ENCODE results near the gene GREM2. TPM values are rescaled to one million over a fixed set of nuclear protein-coding genes. Genes with fewer than 3 reads are reported as not detected.

GREM2 gene
- total RNA-seq, 1 experiment from 2014 or later, result not detected

- H3K4me1 ChIP-seq (ENCODE audit: control insufficient read depth, insufficient read depth, low read length), result no peaks in the 10 kb centered on the region
- no peaks in the 10 kb centered on the region for H3K9me3 ChIP-seq (ENCODE audit: control insufficient read depth, insufficient read depth, low read depth, low read length)
- no peak overlapping the region for H3K27ac ChIP-seq (ENCODE audit: low read length)
- BruUV-seq (replicated peaks), result no TSS peak
- in situ Hi-C loops (cut with HindIII; ENCODE audit: low pct_unique_long_range_greater_than_20kb, low sequenced_read_pairs) (no loop called here), intact Hi-C loops (cut with micrococcal nuclease; ENCODE audit: unreplicated experiment) (no loop called here)
- ChIA-PET CTCF (interaction anchor here (0.6 kb wide), 1 partner anchor 28 kb away, joined by 3 read pairs; no protein-coding TSS in a partner anchor), POLR2A (no interaction called here)
- TF ChIP-seq POLR2AphosphoS5 (IDR thresholded peaks at IDR 0.05; ENCODE audit: low read depth, low read length), result no peak
- TF ChIP-seq SIN3A (IDR thresholded peaks at IDR 0.05; ENCODE audit: borderline replicate concordance, insufficient read depth, low read depth, low read length), result no peak
- TF ChIP-seq, protein P1, sequence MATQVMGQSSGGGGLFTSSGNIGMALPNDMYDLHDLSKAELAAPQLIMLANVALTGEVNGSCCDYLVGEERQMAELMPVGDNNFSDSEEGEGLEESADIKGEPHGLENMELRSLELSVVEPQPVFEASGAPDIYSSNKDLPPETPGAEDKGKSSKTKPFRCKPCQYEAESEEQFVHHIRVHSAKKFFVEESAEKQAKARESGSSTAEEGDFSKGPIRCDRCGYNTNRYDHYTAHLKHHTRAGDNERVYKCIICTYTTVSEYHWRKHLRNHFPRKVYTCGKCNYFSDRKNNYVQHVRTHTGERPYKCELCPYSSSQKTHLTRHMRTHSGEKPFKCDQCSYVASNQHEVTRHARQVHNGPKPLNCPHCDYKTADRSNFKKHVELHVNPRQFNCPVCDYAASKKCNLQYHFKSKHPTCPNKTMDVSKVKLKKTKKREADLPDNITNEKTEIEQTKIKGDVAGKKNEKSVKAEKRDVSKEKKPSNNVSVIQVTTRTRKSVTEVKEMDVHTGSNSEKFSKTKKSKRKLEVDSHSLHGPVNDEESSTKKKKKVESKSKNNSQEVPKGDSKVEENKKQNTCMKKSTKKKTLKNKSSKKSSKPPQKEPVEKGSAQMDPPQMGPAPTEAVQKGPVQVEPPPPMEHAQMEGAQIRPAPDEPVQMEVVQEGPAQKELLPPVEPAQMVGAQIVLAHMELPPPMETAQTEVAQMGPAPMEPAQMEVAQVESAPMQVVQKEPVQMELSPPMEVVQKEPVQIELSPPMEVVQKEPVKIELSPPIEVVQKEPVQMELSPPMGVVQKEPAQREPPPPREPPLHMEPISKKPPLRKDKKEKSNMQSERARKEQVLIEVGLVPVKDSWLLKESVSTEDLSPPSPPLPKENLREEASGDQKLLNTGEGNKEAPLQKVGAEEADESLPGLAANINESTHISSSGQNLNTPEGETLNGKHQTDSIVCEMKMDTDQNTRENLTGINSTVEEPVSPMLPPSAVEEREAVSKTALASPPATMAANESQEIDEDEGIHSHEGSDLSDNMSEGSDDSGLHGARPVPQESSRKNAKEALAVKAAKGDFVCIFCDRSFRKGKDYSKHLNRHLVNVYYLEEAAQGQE (IDR thresholded peaks at IDR 0.05; ENCODE audit: insufficient read depth in 1 of 2, low read depth in 2 of 2, low read length in 1 of 2), result no peak
- TF ChIP-seq TCF7L2 (IDR thresholded peaks at IDR 0.05; ENCODE audit: low read depth, low read length), result no peak
- TF ChIP-seq CTCF (IDR thresholded peaks at IDR 0.05), result no peak
- no peak for DNase-seq (ENCODE audit: low read depth, low spot score)
- ATAC-seq, result no peak
- no peaks in the 10 kb centered on the region for H3K36me3 ChIP-seq (ENCODE audit: control insufficient read depth, insufficient read depth, low read length)
- no peak overlapping the region for H3K4me3 ChIP-seq (ENCODE audit: low read depth in 2 of 2, low read length in 2 of 2)
- H3K27me3 ChIP-seq (ENCODE audit: control insufficient read depth, insufficient read depth, low read length), result no peaks in the 10 kb centered on the region
Measured at GRCh38 chr1:240630409-240630808, 18.5 kb upstream of the GREM2 start.

DNA sequence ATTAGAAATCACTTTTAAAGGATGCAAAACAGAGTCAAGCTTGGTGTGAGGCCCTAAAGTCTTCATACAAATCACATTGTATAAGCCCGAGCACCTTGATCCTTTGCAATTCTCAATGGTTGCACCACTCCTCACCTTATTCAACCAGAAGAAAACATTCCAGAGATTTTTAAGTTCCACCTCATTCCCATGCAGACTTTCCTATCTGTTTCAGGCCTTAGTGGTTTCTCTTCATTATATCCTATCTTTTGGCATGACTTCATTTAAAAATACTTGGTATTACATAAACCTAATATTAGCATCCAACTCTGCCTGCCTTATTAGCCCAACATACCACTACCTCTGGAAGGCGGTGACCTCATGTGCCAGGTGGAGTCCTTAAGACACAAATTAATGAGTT lies 9.3 kb upstream of the GREM2 start:
- Histone ChIP-seq H3K36me3 (ENCODE audit: control insufficient read depth, insufficient read depth, low read length) (no peaks in the 10 kb centered on the region), H3K9me3 (ENCODE audit: control insufficient read depth, insufficient read depth, low read depth, low read length) (no peaks in the 10 kb centered on the region), H3K27me3 (ENCODE audit: control insufficient read depth, insufficient read depth, low read length) (no peaks in the 10 kb centered on the region), H3K4me3 (ENCODE audit: low read depth in 2 of 2, low read length in 2 of 2) (no peak overlapping the region), H3K4me1 (ENCODE audit: control insufficient read depth, insufficient read depth, low read length) (no peaks in the 10 kb centered on the region), H3K27ac (ENCODE audit: low read length) (no peak overlapping the region)
- ATAC-seq (no peak), DNase-seq (ENCODE audit: low read depth, low spot score) (no peak)
- in situ Hi-C loops (cut with HindIII; ENCODE audit: low pct_unique_long_range_greater_than_20kb, low sequenced_read_pairs) (no loop called here), intact Hi-C loops (cut with micrococcal nuclease; ENCODE audit: unreplicated experiment) (no loop called here)
- BruUV-seq (replicated peaks), result no TSS peak
- ChIA-PET CTCF (no interaction called here), POLR2A (no interaction called here)
- TF ChIP-seq TCF7L2 (IDR thresholded peaks at IDR 0.05; ENCODE audit: low read depth, low read length) (no peak), SIN3A (IDR thresholded peaks at IDR 0.05; ENCODE audit: borderline replicate concordance, insufficient read depth, low read depth, low read length) (no peak), CTCF (IDR thresholded peaks at IDR 0.05) (no peak), POLR2AphosphoS5 (IDR thresholded peaks at IDR 0.05; ENCODE audit: low read depth, low read length) (no peak)
- TF ChIP-seq, protein P1 (IDR thresholded peaks at IDR 0.05; ENCODE audit: insufficient read depth in 1 of 2, low read depth in 2 of 2, low read length in 1 of 2), result no peak
